Measurements from ENCODE around the gene ARHGAP10.

Gene ARHGAP10

GRCh38 chr4:148092316-148093014 lies 360.6 kb downstream of the ARHGAP10 start:
- DNase-seq (ENCODE audit: low read depth), result no peak

- DNase-seq (ENCODE audit: low read depth), result no peak
Observed at GRCh38 chr4:148093065-148093464, 361.2 kb downstream of the ARHGAP10 start.

- no peak for DNase-seq (ENCODE audit: low read depth)
Observed at GRCh38 chr4:148094149-148094548, 362.3 kb downstream of the ARHGAP10 start.

- DNase-seq (ENCODE audit: low read depth), result no peak
Observed at GRCh38 chr4:148095346-148095923, 363.5 kb downstream of the ARHGAP10 start.

GRCh38 chr4:148097801-148098200 lies 365.9 kb downstream of the ARHGAP10 start:
- no peak for DNase-seq (ENCODE audit: low read depth)

GRCh38 chr4:148101235-148101634 lies 369.3 kb downstream of the ARHGAP10 start:
- DNase-seq (ENCODE audit: low read depth), result no peak

GRCh38 chr4:148101790-148102189 lies 369.9 kb downstream of the ARHGAP10 start:
- no peak for DNase-seq (ENCODE audit: low read depth)

- no peak for DNase-seq (ENCODE audit: low read depth)
Observed at GRCh38 chr4:148103597-148104355, 371.9 kb downstream of the ARHGAP10 start.

GRCh38 chr4:148108766-148109165 lies 376.9 kb downstream of the ARHGAP10 start:
- DNase-seq (ENCODE audit: low read depth), result no peak

- DNase-seq (ENCODE audit: low read depth), result no peak
Observed at GRCh38 chr4:148109216-148109615, 377.3 kb downstream of the ARHGAP10 start.

- DNase-seq (ENCODE audit: low read depth), result no peak
Observed at GRCh38 chr4:148110169-148110568, 378.3 kb downstream of the ARHGAP10 start.

GRCh38 chr4:148112231-148112982 lies 380.5 kb downstream of the ARHGAP10 start:
- DNase-seq (ENCODE audit: low read depth), result no peak

GRCh38 chr4:148114436-148114835 lies 382.5 kb downstream of the ARHGAP10 start:
- no peak for DNase-seq (ENCODE audit: low read depth)

GRCh38 chr4:148116264-148116663 lies 384.4 kb downstream of the ARHGAP10 start:
- no peak for DNase-seq (ENCODE audit: low read depth)

GRCh38 chr4:148116969-148117368 lies 385.1 kb downstream of the ARHGAP10 start:
- no peak for DNase-seq (ENCODE audit: low read depth)

GRCh38 chr4:148118179-148118578 lies 386.3 kb downstream of the ARHGAP10 start:
- no peak for DNase-seq (ENCODE audit: low read depth)

- no peak for DNase-seq (ENCODE audit: low read depth)
Observed at GRCh38 chr4:148118633-148119032, 386.7 kb downstream of the ARHGAP10 start.

- no peak for DNase-seq (ENCODE audit: low read depth)
Observed at GRCh38 chr4:148120216-148120615, 388.3 kb downstream of the ARHGAP10 start.
